Suprapubic skin (tissue), 4 donors: ENCODE results near the gene CTNNAL1. TPM values are rescaled to one million over a fixed set of nuclear protein-coding genes. Genes with fewer than 3 reads are reported as not detected.

Experiments used
- DNase-seq, 2 donors: peaks; one replicate each; pipeline ENCODE4 v3.0.0-alpha.2; 2019; ENCODE audit warnings: low spot score in 2 of 2
- H3K27ac ChIP-seq: fragments of 200-600 bp; sonication (generic); one replicate; pipeline ENCODE4 v1.5.1; 2019
- H3K27me3 ChIP-seq: fragments of 200-600 bp; sonication (generic); one replicate; pipeline ENCODE4 v1.5.1; 2019
- H3K36me3 ChIP-seq: fragments of 200-600 bp; sonication (generic); one replicate; pipeline ENCODE4 v1.5.1; 2019
- H3K4me1 ChIP-seq: fragments of 200-600 bp; sonication (generic); one replicate; pipeline ENCODE4 v1.5.1; 2019
- H3K4me3 ChIP-seq: fragments of 200-600 bp; sonication (generic); one replicate; pipeline ENCODE4 v1.5.1; 2019; ENCODE audit warnings: mild to moderate bottlenecking
- H3K9me3 ChIP-seq: fragments of 200-600 bp; sonication (generic); one replicate; pipeline ENCODE4 v1.5.1; 2019
- CTCF ChIP-seq, 2 donors: fragments of 200-600 bp in 1 of 2; fragments of 450-650 bp in 1 of 2; sonication (generic) in 1 of 2; IDR thresholded peaks; one replicate each; pipeline ENCODE4 v1.5.1; 2016 to 2019; ENCODE audit warnings: antibody characterized with exemption in 2 of 2, mild to moderate bottlenecking in 1 of 2, moderate library complexity in 1 of 2
- EP300 ChIP-seq: sonication (generic); formaldehyde crosslinking; IDR thresholded peaks from one replicate; pipeline ENCODE4 v1.6.1; 2017; ENCODE audit warnings: antibody characterized with exemption
- POLR2A ChIP-seq, 2 donors: fragments of 450-650 bp; IDR thresholded peaks; one replicate each; pipeline ENCODE4 v1.6.1; 2017; ENCODE audit warnings: antibody characterized with exemption in 2 of 2, mild to moderate bottlenecking in 2 of 2, moderate library complexity in 2 of 2
- POLR2AphosphoS5 ChIP-seq, 3 donors: sonication (generic); formaldehyde crosslinking; IDR thresholded peaks; one replicate each; pipeline ENCODE4 v1.6.1; 2017; ENCODE audit warnings: antibody characterized with exemption in 3 of 3
- WGBS: methylation state at CpG from one replicate; pipeline ENCODE4 v1.1.5; 2018; 5-methylcytosine and 5-hydroxymethylcytosine counted together
- total RNA-seq, 4 donors: library from RNA; depleted of rRNA; stranded (reverse); fragments of >200 nt; gene quantifications; one replicate each; pipeline ENCODE4 v1.1.0, GENCODE V29; 2016

The CTNNAL1 gene
- total RNA-seq, 4 donors from 2014 or later: 13.0 to 23.2 (median 16.0) TPM

- H3K4me1 ChIP-seq: no peaks in the 10 kb centered on the region
- no peak overlapping the region for H3K4me3 ChIP-seq
- DNase-seq: no peak
- H3K9me3 ChIP-seq: no peaks in the 10 kb centered on the region
- no peak for TF ChIP-seq EP300
- TF ChIP-seq POLR2AphosphoS5 (IDR thresholded peaks at IDR 0.05): no peak
- no peak for TF ChIP-seq POLR2A (IDR thresholded peaks at IDR 0.05)
- no peak for TF ChIP-seq CTCF (IDR thresholded peaks at IDR 0.05)
- no peaks in the 10 kb centered on the region for H3K27me3 ChIP-seq
- H3K36me3 ChIP-seq: peaks cover 5% of the 10 kb centered on the region
- no peak overlapping the region for H3K27ac ChIP-seq
- WGBS: 34% methylated on average over 2 of the region's 2 CpGs
These were observed 13.9 kb upstream of the CTNNAL1 start for GRCh38 chr9:109027176-109027575.

GRCh38 chr9:109026306-109026705 lies 13.0 kb upstream of the CTNNAL1 start:
- TF ChIP-seq POLR2A (IDR thresholded peaks at IDR 0.05): no peak
- TF ChIP-seq EP300: no peak
- no peak for TF ChIP-seq POLR2AphosphoS5 (IDR thresholded peaks at IDR 0.05)
- no peak for TF ChIP-seq CTCF (IDR thresholded peaks at IDR 0.05)
- H3K27ac ChIP-seq: no peak overlapping the region

GRCh38 chr9:109022873-109023272 lies 9.6 kb upstream of the CTNNAL1 start:
- peaks cover 11% of the 10 kb centered on the region for H3K36me3 ChIP-seq
- no peak for DNase-seq
- H3K27ac ChIP-seq: no peak overlapping the region
- H3K9me3 ChIP-seq: no peaks in the 10 kb centered on the region
- H3K27me3 ChIP-seq: no peaks in the 10 kb centered on the region
- peaks cover 5% of the 10 kb centered on the region for H3K4me1 ChIP-seq
- TF ChIP-seq CTCF (IDR thresholded peaks at IDR 0.05): no peak
- H3K4me3 ChIP-seq: no peak overlapping the region

More at GRCh38 chr9:109026306-109026705, 13.0 kb upstream of the CTNNAL1 start:
- WGBS: 91% methylated on average over 7 of the region's 7 CpGs
- no peak for DNase-seq
- no peaks in the 10 kb centered on the region for H3K4me1 ChIP-seq
- H3K36me3 ChIP-seq: peaks cover 8% of the 10 kb centered on the region
- no peaks in the 10 kb centered on the region for H3K9me3 ChIP-seq
- no peaks in the 10 kb centered on the region for H3K27me3 ChIP-seq
- no peak overlapping the region for H3K4me3 ChIP-seq

- peaks cover 8% of the 10 kb centered on the region for H3K36me3 ChIP-seq
- 63% methylated on average over 6 of the region's 6 CpGs for WGBS
- H3K27ac ChIP-seq: no peak overlapping the region
- no peak overlapping the region for H3K4me3 ChIP-seq
- H3K9me3 ChIP-seq: no peaks in the 10 kb centered on the region
- peaks cover 5% of the 10 kb centered on the region for H3K4me1 ChIP-seq
- H3K27me3 ChIP-seq: no peaks in the 10 kb centered on the region
- DNase-seq: no peak
- no peak for TF ChIP-seq EP300
- no peak for TF ChIP-seq POLR2AphosphoS5 (IDR thresholded peaks at IDR 0.05)
These were observed 7.5 kb upstream of the CTNNAL1 start for GRCh38 chr9:109020581-109021511.

- peaks cover 8% of the 10 kb centered on the region for H3K36me3 ChIP-seq
- no peaks in the 10 kb centered on the region for H3K27me3 ChIP-seq
- no peak overlapping the region for H3K4me3 ChIP-seq
- 46% methylated on average over 3 of the region's 3 CpGs for WGBS
- H3K4me1 ChIP-seq: peaks cover 5% of the 10 kb centered on the region
- H3K9me3 ChIP-seq: no peaks in the 10 kb centered on the region
- DNase-seq: no peak
- no peak overlapping the region for H3K27ac ChIP-seq
- TF ChIP-seq POLR2A (IDR thresholded peaks at IDR 0.05) (no peak), EP300 (no peak), POLR2AphosphoS5 (IDR thresholded peaks at IDR 0.05) (no peak), CTCF (IDR thresholded peaks at IDR 0.05) (no peak)
These were observed 6.8 kb upstream of the CTNNAL1 start for GRCh38 chr9:109020113-109020512.
